Retinal pigment epithelial cell (primary cell): Measurements from ENCODE around the gene DIS3L2.

ENCODE experiments used
- DNase-seq: peaks from one replicate; pipeline ENCODE4 v3.0.0-alpha.2; 2010; ENCODE audit warnings: low read depth
- H3K4me3 ChIP-seq: 2 replicates; pipeline ENCODE4 v1.5.1; 2011; ENCODE audit warnings: mild to moderate bottlenecking, low read length, control low read depth, moderate library complexity
- TF ChIP-seq, protein P1 (sequence below): conservative IDR thresholded peaks from 2 replicates; pipeline ENCODE4 v1.5.1; 2011; ENCODE audit warnings: low read depth, low read length, control low read depth, inconsistent platforms

Gene DIS3L2

GRCh38 chr2:232234922-232235615 lies 273.6 kb downstream of the DIS3L2 start:
- TF ChIP-seq, protein P1, sequence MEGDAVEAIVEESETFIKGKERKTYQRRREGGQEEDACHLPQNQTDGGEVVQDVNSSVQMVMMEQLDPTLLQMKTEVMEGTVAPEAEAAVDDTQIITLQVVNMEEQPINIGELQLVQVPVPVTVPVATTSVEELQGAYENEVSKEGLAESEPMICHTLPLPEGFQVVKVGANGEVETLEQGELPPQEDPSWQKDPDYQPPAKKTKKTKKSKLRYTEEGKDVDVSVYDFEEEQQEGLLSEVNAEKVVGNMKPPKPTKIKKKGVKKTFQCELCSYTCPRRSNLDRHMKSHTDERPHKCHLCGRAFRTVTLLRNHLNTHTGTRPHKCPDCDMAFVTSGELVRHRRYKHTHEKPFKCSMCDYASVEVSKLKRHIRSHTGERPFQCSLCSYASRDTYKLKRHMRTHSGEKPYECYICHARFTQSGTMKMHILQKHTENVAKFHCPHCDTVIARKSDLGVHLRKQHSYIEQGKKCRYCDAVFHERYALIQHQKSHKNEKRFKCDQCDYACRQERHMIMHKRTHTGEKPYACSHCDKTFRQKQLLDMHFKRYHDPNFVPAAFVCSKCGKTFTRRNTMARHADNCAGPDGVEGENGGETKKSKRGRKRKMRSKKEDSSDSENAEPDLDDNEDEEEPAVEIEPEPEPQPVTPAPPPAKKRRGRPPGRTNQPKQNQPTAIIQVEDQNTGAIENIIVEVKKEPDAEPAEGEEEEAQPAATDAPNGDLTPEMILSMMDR: no peak
- no peak overlapping the region for H3K4me3 ChIP-seq
- DNase-seq: no peak

GRCh38 chr2:232235716-232236115 lies 274.2 kb downstream of the DIS3L2 start:
- TF ChIP-seq, protein P1: no peak
- H3K4me3 ChIP-seq: no peak overlapping the region
- DNase-seq: no peak

DNA sequence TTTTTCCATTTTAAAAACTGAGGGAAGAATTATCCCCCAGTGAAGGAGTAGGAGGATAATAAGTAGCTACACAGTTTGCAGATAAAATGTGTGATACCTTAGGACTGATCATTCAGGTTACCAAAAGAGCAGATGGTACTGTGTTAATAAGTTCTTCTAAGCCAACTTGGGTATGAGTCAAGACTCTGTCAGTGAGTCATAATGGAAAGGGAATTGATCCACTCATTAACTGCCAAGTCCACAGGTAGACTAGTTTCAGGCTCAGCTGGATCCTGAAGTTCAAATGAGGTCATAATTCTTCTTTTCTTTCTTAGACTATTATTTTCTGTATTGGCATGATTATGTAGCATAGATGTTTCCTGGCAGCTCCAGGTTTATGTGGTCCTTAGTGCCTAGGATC lies 274.7 kb downstream of the DIS3L2 start:
- no peak for DNase-seq
- no peak overlapping the region for H3K4me3 ChIP-seq
- TF ChIP-seq, protein P1: no peak

- H3K4me3 ChIP-seq: no peak overlapping the region
- TF ChIP-seq, protein P1: no peak
- no peak for DNase-seq
Observed at GRCh38 chr2:232237464-232237863, 276.0 kb downstream of the DIS3L2 start.

- TF ChIP-seq, protein P1: no peak
- H3K4me3 ChIP-seq: no peak overlapping the region
- DNase-seq: no peak
Observed at GRCh38 chr2:232238108-232238507, 276.6 kb downstream of the DIS3L2 start.

- TF ChIP-seq, protein P1: no peak
- H3K4me3 ChIP-seq: no peak overlapping the region
- DNase-seq: no peak
Observed at GRCh38 chr2:232238596-232238995, 277.1 kb downstream of the DIS3L2 start.

- H3K4me3 ChIP-seq: no peak overlapping the region
- no peak for DNase-seq
- TF ChIP-seq, protein P1: no peak
Observed at GRCh38 chr2:232239951-232240681, 278.6 kb downstream of the DIS3L2 start.
